Measurements from ENCODE around the gene RAP1GAP2.

- TF ChIP-seq, protein P1, sequence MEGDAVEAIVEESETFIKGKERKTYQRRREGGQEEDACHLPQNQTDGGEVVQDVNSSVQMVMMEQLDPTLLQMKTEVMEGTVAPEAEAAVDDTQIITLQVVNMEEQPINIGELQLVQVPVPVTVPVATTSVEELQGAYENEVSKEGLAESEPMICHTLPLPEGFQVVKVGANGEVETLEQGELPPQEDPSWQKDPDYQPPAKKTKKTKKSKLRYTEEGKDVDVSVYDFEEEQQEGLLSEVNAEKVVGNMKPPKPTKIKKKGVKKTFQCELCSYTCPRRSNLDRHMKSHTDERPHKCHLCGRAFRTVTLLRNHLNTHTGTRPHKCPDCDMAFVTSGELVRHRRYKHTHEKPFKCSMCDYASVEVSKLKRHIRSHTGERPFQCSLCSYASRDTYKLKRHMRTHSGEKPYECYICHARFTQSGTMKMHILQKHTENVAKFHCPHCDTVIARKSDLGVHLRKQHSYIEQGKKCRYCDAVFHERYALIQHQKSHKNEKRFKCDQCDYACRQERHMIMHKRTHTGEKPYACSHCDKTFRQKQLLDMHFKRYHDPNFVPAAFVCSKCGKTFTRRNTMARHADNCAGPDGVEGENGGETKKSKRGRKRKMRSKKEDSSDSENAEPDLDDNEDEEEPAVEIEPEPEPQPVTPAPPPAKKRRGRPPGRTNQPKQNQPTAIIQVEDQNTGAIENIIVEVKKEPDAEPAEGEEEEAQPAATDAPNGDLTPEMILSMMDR (conservative IDR thresholded peaks at IDR 0.05; ENCODE audit: low read length), result no peak
- no peak for TF ChIP-seq EZH2phosphoT487 (IDR thresholded peaks at IDR 0.05; ENCODE audit: borderline replicate concordance, low read depth, low read length)
Measured at GRCh38 chr17:2855063-2855600, 58.9 kb downstream of the RAP1GAP2 start.
